Measurements from ENCODE around the gene SPC24. TPM values are rescaled to one million over a fixed set of nuclear protein-coding genes. Genes with fewer than 3 reads are reported as not detected.
"Not testable (repeated sequence)": the region's sequence is repeated elsewhere in the genome, so short reads cannot be mapped to it uniquely, and the experiment has no call there.

Gene SPC24
- total and polyA plus RNA-seq, 5 donors from 2014 or later = 0.41 to 3.2 (median 1.2) TPM

- no peaks in the 10 kb centered on the region for H3K36me3 Mint-ChIP-seq
- H3K9me3 Mint-ChIP-seq = no peaks in the 10 kb centered on the region
- Histone ChIP-seq H3K27me3 (ENCODE audit: control insufficient read depth, insufficient read depth, low read length) (no peaks in the 10 kb centered on the region), H3K9me3 (ENCODE audit: control insufficient read depth in 2 of 2, low read length in 2 of 2) (no peaks in the 10 kb centered on the region), H3K4me3 (ENCODE audit: low read depth, low read length) (no peak overlapping the region), H3K27ac (ENCODE audit: insufficient read depth, low read length, poor library complexity, severe bottlenecking) (no peak overlapping the region), H3K36me3 (ENCODE audit: control insufficient read depth, insufficient read depth, low read length) (no peaks in the 10 kb centered on the region), H3K4me1 (ENCODE audit: control insufficient read depth, insufficient read depth, low read length, poor library complexity, severe bottlenecking) (peaks cover 9% of the 10 kb centered on the region)
- H3K27ac Mint-ChIP-seq = no peak overlapping the region
- H3K27me3 Mint-ChIP-seq = peaks cover 4% of the 10 kb centered on the region
- H3K4me3 Mint-ChIP-seq = no peak overlapping the region
- ATAC-seq (ENCODE audit: low read depth in 2 of 2) (no peak), DNase-seq (no peak)
- peaks cover 0 to 10% (median 4%) of the 10 kb centered on the region in 4 donors for H3K4me1 Mint-ChIP-seq
These were observed 27.4 kb upstream of the SPC24 start for GRCh38 chr19:11182994-11183393.

GRCh38 chr19:11181488-11181887 lies 25.9 kb upstream of the SPC24 start:
- H3K4me3 Mint-ChIP-seq = no peak overlapping the region
- no peaks in the 10 kb centered on the region for H3K27me3 ChIP-seq (ENCODE audit: control insufficient read depth, insufficient read depth, low read length)
- DNase-seq (no peak), ATAC-seq (ENCODE audit: low read depth in 2 of 2) (no peak)
- peaks cover 0 to 9% (median 2%) of the 10 kb centered on the region in 4 donors for H3K4me1 Mint-ChIP-seq
- peak overlapping the region in 1 of 3 donors; percentile 1 for H3K27ac Mint-ChIP-seq
- peaks cover 9% of the 10 kb centered on the region for H3K4me1 ChIP-seq (ENCODE audit: control insufficient read depth, insufficient read depth, low read length, poor library complexity, severe bottlenecking)
- peaks cover 4% of the 10 kb centered on the region for H3K27me3 Mint-ChIP-seq
- no peaks in the 10 kb centered on the region for H3K9me3 Mint-ChIP-seq
- no peaks in the 10 kb centered on the region for H3K36me3 Mint-ChIP-seq
- H3K27ac ChIP-seq (ENCODE audit: insufficient read depth, low read length, poor library complexity, severe bottlenecking) = no peak overlapping the region
- no peaks in the 10 kb centered on the region for H3K9me3 ChIP-seq (ENCODE audit: control insufficient read depth in 2 of 2, low read length in 2 of 2)
- no peaks in the 10 kb centered on the region for H3K36me3 ChIP-seq (ENCODE audit: control insufficient read depth, insufficient read depth, low read length)
- no peak overlapping the region for H3K4me3 ChIP-seq (ENCODE audit: low read depth, low read length)

- not testable (repeated sequence) for H3K27ac Mint-ChIP-seq; H3K27me3 Mint-ChIP-seq; H3K27me3 ChIP-seq (ENCODE audit: control insufficient read depth, insufficient read depth, low read length); ATAC-seq (ENCODE audit: low read depth in 2 of 2); H3K36me3 Mint-ChIP-seq; H3K4me1 Mint-ChIP-seq; H3K9me3 Mint-ChIP-seq; DNase-seq; H3K9me3 ChIP-seq (ENCODE audit: control insufficient read depth in 2 of 2, low read length in 2 of 2); H3K27ac ChIP-seq (ENCODE audit: insufficient read depth, low read length, poor library complexity, severe bottlenecking); H3K4me3 Mint-ChIP-seq; H3K4me3 ChIP-seq (ENCODE audit: low read depth, low read length); H3K36me3 ChIP-seq (ENCODE audit: control insufficient read depth, insufficient read depth, low read length); H3K4me1 ChIP-seq (ENCODE audit: control insufficient read depth, insufficient read depth, low read length, poor library complexity, severe bottlenecking)
These were observed 25.4 kb upstream of the SPC24 start for GRCh38 chr19:11180975-11181374.

- no peaks in the 10 kb centered on the region for H3K9me3 Mint-ChIP-seq
- H3K27ac ChIP-seq (ENCODE audit: insufficient read depth, low read length, poor library complexity, severe bottlenecking) = no peak overlapping the region
- peaks cover 9% of the 10 kb centered on the region for H3K4me1 ChIP-seq (ENCODE audit: control insufficient read depth, insufficient read depth, low read length, poor library complexity, severe bottlenecking)
- DNase-seq (no peak), ATAC-seq (ENCODE audit: low read depth in 2 of 2) (no peak)
- H3K36me3 ChIP-seq (ENCODE audit: control insufficient read depth, insufficient read depth, low read length) = no peaks in the 10 kb centered on the region
- H3K36me3 Mint-ChIP-seq = no peaks in the 10 kb centered on the region
- H3K27me3 Mint-ChIP-seq = peaks cover 4% of the 10 kb centered on the region
- no peaks in the 10 kb centered on the region for H3K27me3 ChIP-seq (ENCODE audit: control insufficient read depth, insufficient read depth, low read length)
- peaks cover 0 to 9% (median 2%) of the 10 kb centered on the region in 4 donors for H3K4me1 Mint-ChIP-seq
- H3K4me3 Mint-ChIP-seq = peak overlapping the region in 1 of 4 donors; percentile 5
- no peaks in the 10 kb centered on the region for H3K9me3 ChIP-seq (ENCODE audit: control insufficient read depth in 2 of 2, low read length in 2 of 2)
- no peak overlapping the region for H3K27ac Mint-ChIP-seq
- no peak overlapping the region for H3K4me3 ChIP-seq (ENCODE audit: low read depth, low read length)
These were observed 24.8 kb upstream of the SPC24 start for GRCh38 chr19:11180346-11180745.

GRCh38 chr19:11179716-11180297 lies 24.2 kb upstream of the SPC24 start:
- no peaks in the 10 kb centered on the region for H3K36me3 ChIP-seq (ENCODE audit: control insufficient read depth, insufficient read depth, low read length)
- H3K4me3 ChIP-seq (ENCODE audit: low read depth, low read length) = no peak overlapping the region
- H3K27ac Mint-ChIP-seq = peak overlapping the region in 1 of 3 donors; percentile 26
- ATAC-seq (ENCODE audit: low read depth in 2 of 2) (peak in 1 of 2 donors; percentile 37), DNase-seq (peak in 1 of 3 donors; percentile 21)
- peaks cover 0 to 9% (median 2%) of the 10 kb centered on the region in 4 donors for H3K4me1 Mint-ChIP-seq
- H3K4me3 Mint-ChIP-seq = no peak overlapping the region
- H3K27ac ChIP-seq (ENCODE audit: insufficient read depth, low read length, poor library complexity, severe bottlenecking) = no peak overlapping the region
- H3K27me3 ChIP-seq (ENCODE audit: control insufficient read depth, insufficient read depth, low read length) = no peaks in the 10 kb centered on the region
- no peaks in the 10 kb centered on the region for H3K9me3 ChIP-seq (ENCODE audit: control insufficient read depth in 2 of 2, low read length in 2 of 2)
- H3K9me3 Mint-ChIP-seq = no peaks in the 10 kb centered on the region
- H3K27me3 Mint-ChIP-seq = peaks cover 4% of the 10 kb centered on the region
- peaks cover 9% of the 10 kb centered on the region for H3K4me1 ChIP-seq (ENCODE audit: control insufficient read depth, insufficient read depth, low read length, poor library complexity, severe bottlenecking)
- no peaks in the 10 kb centered on the region for H3K36me3 Mint-ChIP-seq

- not testable (repeated sequence) for H3K27me3 Mint-ChIP-seq; H3K36me3 ChIP-seq (ENCODE audit: control insufficient read depth, insufficient read depth, low read length); H3K9me3 ChIP-seq (ENCODE audit: control insufficient read depth in 2 of 2, low read length in 2 of 2); H3K4me3 Mint-ChIP-seq; H3K27me3 ChIP-seq (ENCODE audit: control insufficient read depth, insufficient read depth, low read length); H3K27ac ChIP-seq (ENCODE audit: insufficient read depth, low read length, poor library complexity, severe bottlenecking); H3K9me3 Mint-ChIP-seq; H3K36me3 Mint-ChIP-seq; ATAC-seq (ENCODE audit: low read depth in 2 of 2); H3K4me1 Mint-ChIP-seq; H3K4me3 ChIP-seq (ENCODE audit: low read depth, low read length); DNase-seq; H3K27ac Mint-ChIP-seq; H3K4me1 ChIP-seq (ENCODE audit: control insufficient read depth, insufficient read depth, low read length, poor library complexity, severe bottlenecking)
These were observed 23.5 kb upstream of the SPC24 start for GRCh38 chr19:11179145-11179465.

GRCh38 chr19:11177592-11177991 lies 22.0 kb upstream of the SPC24 start:
- Histone ChIP-seq H3K27me3 (ENCODE audit: control insufficient read depth, insufficient read depth, low read length) (no peaks in the 10 kb centered on the region), H3K4me3 (ENCODE audit: low read depth, low read length) (no peak overlapping the region), H3K4me1 (ENCODE audit: control insufficient read depth, insufficient read depth, low read length, poor library complexity, severe bottlenecking) (peaks cover 9% of the 10 kb centered on the region), H3K27ac (ENCODE audit: insufficient read depth, low read length, poor library complexity, severe bottlenecking) (no peak overlapping the region), H3K36me3 (ENCODE audit: control insufficient read depth, insufficient read depth, low read length) (no peaks in the 10 kb centered on the region), H3K9me3 (ENCODE audit: control insufficient read depth in 2 of 2, low read length in 2 of 2) (no peaks in the 10 kb centered on the region)
- Mint-ChIP-seq H3K36me3 (no peaks in the 10 kb centered on the region), H3K4me3 (no peak overlapping the region), H3K4me1 (peaks cover 0 to 9% (median 2%) of the 10 kb centered on the region in 4 donors), H3K27me3 (no peaks in the 10 kb centered on the region), H3K9me3 (no peaks in the 10 kb centered on the region), H3K27ac (peak overlapping the region in 1 of 3 donors; percentile 55)
- no peak for DNase-seq
- no peak for ATAC-seq (ENCODE audit: low read depth in 2 of 2)

GRCh38 chr19:11176466-11177193 lies 21.0 kb upstream of the SPC24 start:
- Histone ChIP-seq H3K4me3 (ENCODE audit: low read depth, low read length) (no peak overlapping the region), H3K9me3 (ENCODE audit: control insufficient read depth in 2 of 2, low read length in 2 of 2) (no peaks in the 10 kb centered on the region), H3K27ac (ENCODE audit: insufficient read depth, low read length, poor library complexity, severe bottlenecking) (no peak overlapping the region), H3K4me1 (ENCODE audit: control insufficient read depth, insufficient read depth, low read length, poor library complexity, severe bottlenecking) (peaks cover 9% of the 10 kb centered on the region), H3K27me3 (ENCODE audit: control insufficient read depth, insufficient read depth, low read length) (no peaks in the 10 kb centered on the region), H3K36me3 (ENCODE audit: control insufficient read depth, insufficient read depth, low read length) (no peaks in the 10 kb centered on the region)
- H3K27ac Mint-ChIP-seq = no peak overlapping the region
- H3K4me1 Mint-ChIP-seq = peaks cover 0 to 9% (median 2%) of the 10 kb centered on the region in 4 donors
- DNase-seq (no peak), ATAC-seq (ENCODE audit: low read depth in 2 of 2) (no peak)
- H3K36me3 Mint-ChIP-seq = no peaks in the 10 kb centered on the region
- peaks cover 0 to 3% (median 0%) of the 10 kb centered on the region in 7 donors for H3K9me3 Mint-ChIP-seq
- no peak overlapping the region for H3K4me3 Mint-ChIP-seq
- no peaks in the 10 kb centered on the region for H3K27me3 Mint-ChIP-seq
